ENCODE results near the gene F5.

GRCh38 chr1:169608226-169608625 lies 21.9 kb upstream of the F5 start:
- TF ChIP-seq POLR2A (IDR thresholded peaks at IDR 0.05) (no peak), CTCF (IDR thresholded peaks at IDR 0.05) (no peak)
